NCI-H69 (cell line): ENCODE measurements around the gene PATE4.
"Not testable (repeated sequence)": the region's sequence is repeated elsewhere in the genome, so short reads cannot be mapped to it uniquely, and the experiment has no call there.

Experiments used
- DNase-seq: peaks from one replicate; lab custom pipeline; 2025; lab: John Stamatoyannopoulos, UW

Gene PATE4, protein sequence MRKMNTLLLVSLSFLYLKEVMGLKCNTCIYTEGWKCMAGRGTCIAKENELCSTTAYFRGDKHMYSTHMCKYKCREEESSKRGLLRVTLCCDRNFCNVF

DNA sequence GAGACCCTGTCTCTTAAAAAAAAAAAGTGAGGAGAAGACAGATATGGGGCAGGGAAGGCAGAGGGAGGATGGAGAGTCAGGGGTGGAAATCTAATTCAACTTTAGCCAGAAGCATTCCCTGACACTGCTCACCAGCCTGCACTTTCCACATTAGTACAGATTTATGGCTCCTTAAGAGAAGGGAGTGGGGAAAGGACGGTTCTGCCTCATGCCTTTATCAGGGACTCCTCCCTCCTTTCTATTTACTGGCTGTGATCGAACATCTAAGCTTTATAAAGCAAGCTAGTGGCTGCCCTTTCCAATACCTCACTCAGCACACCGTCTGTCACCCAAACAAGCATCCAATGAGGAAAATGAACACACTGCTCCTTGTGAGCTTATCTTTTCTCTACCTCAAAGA lies at the start of gene PATE4:
TSS of gene PATE4 (plus strand) at position 301 of the 400 bp plus-strand sequence. CDS start at position 345, 44 bp downstream.
- DNase-seq = no peak

DNA sequence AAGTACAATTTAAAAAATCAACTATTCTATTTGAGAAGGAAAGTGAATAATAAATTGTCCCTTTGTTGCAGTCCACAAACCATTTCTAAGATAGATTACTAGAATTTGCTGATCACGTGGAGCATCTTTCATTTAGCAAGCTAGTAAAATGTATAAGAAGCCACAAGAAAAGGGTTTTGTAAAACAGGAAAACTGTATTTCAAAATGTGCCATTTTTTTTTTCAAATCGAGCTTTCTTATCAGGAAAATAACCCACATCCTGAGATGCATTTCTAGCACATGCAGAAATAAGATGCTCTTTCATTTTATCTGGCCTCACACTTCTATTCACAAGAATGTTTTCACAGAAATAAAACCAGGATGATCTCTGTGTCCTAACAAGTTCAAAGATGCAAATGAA lies 48.4 kb upstream of the PATE4 start:
- DNase-seq = no peak

DNA sequence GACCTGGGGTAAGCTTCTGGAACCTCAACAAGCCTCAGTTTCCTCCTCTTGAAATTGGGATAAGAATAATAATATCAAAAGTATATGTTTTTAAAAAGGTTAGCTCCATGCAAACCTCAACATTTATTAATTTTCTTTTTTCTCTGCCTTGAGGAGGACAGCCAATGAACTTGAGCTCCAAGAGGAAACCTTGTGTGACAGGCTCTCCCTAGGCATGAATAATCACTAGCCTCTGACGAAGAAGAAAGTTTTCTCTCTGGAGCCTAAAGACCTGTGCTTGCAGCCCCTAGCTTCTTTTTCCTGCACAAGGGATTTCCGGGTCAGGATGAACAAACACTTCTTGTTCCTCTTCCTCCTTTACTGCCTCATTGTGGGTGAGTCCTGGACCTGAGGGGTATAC lies 45.3 kb upstream of the PATE4 start, which contains the start of gene PATE3:
TSS of gene PATE3 (plus strand) at position 301 of the 400 bp plus-strand sequence. CDS start at position 326, 25 bp downstream.
- DNase-seq = no peak

DNA sequence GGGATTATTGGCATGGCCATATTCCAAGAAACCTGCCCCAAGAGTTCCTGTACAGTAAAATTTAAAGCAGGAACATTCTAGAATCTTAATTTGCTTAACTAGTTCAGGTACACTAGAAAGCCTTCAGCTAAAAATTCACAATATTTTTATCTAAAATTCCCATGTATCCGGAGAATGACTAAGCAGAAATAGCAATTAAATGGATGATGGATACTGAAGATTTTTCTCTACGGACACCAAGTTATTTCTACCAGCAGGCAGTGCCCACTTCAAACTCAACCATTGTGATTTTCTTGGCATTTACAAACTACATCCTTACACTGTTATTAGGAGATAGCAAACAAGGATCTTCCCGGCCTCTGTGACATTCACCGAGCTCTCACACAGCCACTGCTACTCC lies 42.3 kb upstream of the PATE4 start:
- no peak for DNase-seq

DNA sequence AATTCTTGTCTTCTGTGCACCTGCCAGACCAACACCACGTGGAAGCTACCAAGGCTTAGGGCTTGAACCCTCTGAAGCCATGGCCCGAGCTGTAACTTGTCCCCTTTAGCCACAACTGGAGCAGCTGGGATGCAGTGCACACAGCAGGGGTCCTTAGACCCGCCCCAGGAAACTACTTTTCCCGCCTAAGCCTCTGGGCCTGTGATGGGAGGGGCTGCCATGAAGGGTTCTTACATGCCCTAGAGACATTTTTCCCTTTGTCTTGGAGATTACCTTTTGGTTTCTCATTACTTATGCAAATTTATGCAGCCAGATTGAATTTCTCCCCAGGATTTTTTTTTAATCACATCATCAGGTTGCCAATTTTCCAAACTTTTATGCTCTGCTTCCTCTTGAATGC lies 35.5 kb upstream of the PATE4 start:
- DNase-seq = no peak

DNA sequence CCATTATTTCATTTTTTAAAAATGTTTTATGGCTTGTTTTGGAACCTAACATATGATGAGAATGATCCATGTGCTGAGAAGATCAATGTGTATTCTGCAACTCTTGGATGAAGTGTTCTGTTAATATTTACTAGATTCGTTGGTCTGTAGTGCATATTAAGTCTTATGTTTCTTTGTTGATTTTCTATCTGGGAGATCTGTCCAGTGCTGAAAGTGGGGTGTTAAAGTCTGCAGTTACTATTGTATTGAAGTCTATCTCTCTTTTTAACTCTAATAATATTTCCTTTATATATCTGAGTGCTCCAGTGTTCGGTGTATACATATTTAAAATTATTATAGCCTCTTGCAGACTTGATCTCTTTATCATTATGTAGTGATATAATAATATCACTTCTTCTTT lies 33.3 kb upstream of the PATE4 start:
- DNase-seq = no peak

DNA sequence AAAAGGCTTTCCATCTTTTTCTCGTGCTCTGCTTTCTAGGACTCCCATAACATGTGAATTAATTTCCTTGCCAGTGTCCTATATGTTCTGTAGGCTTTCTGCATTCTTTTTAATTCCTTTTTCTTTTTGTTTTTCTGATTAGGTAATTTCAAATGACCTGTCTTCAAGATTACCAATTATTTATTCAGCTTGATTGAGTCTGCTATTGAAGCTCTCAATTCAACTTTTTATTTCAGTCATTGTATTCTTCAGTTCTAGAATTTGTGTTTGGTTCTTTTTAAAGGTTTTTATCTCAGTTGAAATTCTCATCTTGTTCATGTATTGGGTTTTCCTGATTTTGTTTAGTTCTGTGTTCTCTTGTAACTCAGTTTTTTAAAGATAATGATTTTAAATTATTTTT lies 30.7 kb upstream of the PATE4 start:
- no peak for DNase-seq

DNA sequence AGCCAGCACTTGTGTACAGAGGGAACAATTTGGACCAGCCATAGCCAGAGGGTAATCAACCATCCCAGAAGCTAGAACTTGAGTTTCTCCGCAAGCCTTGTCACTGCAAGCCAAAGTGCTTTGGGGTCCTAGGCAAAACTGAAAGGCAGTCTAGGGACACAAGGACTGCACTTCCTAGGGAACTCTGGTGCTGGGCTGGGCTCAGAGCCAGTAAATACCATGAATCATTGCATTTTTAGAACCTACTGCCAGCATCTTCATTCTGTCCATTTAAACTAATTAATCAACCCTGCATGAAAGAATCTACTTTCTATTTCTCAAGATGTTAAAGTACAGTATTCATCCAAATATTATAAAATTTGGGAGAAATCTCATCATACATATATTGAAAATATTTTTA lies 25.2 kb upstream of the PATE4 start:
- DNase-seq = no peak

DNA sequence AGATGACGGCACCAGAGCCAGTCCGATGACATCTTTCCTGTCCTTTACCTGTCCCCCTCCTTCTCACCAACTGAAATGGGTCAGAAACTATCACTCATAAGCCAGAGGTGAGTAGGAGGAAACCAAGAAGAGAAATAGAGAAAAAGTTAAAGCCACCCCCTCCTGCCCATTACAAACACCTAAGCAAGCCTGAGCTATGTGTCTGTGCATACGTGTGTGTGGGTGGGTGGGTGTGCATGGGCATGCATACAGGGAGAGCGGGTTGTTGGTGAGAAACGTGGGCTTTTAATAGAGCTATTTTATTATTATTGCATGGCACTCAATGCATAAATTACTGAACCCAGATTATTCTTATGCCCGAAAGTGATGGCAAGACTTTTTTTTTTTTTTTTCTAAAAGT lies 2.6 kb downstream of the PATE4 start:
- DNase-seq = no peak

DNA sequence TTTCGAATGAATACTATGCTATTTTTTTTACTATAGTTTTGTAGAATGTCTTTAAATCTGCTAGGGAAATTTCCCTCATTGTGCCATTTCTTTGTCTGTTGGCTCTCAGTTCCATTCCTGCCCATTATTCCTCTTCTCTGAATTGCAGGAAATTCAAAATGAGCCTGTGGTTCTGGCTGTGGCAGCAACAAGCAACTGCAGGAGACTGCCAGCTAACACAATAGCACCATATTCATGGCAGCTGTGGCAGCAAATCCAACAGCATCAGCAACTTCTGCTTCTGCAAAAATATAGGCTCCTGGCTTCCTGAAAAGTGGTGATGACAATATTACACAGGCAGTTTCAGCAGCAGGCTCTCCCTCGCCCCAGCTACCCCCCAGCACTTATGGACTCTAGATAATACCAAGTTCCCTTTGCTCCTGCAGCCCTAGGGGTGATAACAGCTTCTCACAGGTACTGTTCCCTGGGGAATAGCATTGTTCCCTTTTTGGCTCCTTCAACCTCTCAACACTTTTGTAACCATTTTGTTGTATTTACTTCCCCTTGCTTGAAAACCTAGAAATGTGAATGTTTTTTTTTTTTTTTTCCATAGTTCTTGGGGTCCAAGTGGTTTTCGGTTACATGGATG lies 9.3 kb downstream of the PATE4 start:
- DNase-seq = no peak

DNA sequence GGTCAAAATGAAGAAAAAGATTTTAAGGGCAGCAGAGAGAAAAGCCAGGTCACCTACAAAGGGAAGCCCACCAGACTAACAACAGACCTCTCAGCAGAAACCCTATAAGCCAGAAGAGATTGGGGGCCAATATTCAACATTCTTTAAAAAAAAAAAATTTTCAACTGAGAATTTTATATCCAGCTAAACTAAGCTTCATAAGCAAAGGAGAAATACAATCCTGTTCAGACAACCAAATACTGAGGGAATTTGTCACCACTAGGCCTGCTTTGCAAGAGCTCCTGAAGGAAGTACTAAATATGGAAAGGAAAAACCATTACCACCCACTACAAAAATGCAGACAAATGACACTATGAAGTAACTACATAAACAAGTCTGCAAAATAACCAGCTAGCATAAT lies 13.1 kb downstream of the PATE4 start:
- no peak for DNase-seq

DNA sequence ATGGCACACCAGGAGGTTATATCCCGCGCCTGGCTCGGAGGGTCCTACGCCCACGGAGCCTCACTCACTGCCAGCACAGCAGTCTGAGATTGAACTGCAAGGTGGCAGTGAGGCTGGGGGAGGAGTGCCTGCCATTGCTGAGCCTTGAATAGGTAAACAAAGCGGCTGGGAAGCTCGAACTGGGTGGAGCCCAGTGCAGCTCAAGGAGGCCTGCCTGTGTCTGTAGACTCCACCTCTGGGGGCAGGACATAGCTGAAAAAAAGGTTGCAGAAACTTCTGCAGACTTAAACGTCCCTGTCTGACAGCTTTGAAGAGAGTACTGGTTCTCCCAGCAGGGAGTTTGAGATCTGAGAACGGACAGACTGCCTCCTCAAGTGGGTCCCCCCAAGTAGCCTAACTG lies 24.6 kb downstream of the PATE4 start:
- DNase-seq = peak; percentile 13

DNA sequence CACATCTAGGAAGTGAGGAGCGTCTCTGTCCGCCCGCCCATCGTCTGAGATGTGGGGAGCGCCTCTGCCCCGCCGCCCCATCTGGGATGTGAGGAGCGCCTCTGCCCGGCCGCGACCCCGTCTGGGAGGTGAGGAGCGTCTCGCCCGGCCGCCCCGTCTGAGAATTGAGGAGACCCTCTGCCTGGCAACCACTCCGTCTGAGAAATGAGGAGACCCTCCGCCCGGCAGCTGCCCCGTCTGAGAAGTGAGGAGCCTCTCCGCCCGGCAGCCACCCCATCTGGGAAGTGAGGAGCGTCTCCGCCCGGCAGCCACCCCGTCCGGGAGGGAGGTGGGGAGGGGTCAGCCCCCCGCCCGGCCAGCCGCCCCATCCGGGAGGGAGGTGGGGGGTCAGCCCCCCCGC lies 29.7 kb downstream of the PATE4 start:
- not testable (repeated sequence) for DNase-seq

DNA sequence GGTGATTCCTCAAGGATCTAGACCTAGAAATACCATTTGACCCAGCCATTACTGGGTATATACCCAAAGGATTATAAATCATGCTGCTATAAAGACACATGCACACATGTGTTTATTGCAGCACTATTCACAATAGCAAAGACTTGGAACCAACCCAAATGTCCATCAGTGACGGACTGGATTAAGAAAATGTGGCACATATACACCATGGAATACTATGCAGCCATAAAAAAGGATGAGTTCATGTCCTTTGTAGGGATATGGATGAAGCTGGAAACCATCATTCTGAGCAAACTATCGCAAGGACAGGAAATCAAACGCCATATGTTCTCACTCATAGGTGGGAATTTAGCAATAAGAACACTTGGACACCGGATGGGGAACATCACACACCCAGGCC lies 32.2 kb downstream of the PATE4 start:
- DNase-seq = not testable (repeated sequence)

DNA sequence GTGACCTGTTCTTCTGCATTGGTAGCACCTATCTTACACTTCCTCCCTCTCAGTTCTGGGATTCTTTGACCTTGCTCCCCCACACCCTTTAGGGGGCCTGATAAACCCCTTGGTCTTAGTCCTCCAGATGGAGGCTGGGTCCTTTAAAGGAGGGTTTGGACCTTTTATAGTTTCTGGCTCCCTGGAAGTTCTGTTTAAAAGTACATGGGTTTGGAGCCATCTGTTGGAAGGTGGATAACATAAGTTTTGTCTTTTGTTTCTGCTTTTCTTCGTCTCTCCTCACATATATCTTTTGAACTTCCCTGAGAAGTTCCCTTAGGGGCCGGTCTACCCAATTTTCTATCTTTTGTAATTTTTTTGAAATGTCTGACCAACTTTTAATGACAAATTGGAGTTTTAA lies 36.4 kb downstream of the PATE4 start:
- DNase-seq = no peak

DNA sequence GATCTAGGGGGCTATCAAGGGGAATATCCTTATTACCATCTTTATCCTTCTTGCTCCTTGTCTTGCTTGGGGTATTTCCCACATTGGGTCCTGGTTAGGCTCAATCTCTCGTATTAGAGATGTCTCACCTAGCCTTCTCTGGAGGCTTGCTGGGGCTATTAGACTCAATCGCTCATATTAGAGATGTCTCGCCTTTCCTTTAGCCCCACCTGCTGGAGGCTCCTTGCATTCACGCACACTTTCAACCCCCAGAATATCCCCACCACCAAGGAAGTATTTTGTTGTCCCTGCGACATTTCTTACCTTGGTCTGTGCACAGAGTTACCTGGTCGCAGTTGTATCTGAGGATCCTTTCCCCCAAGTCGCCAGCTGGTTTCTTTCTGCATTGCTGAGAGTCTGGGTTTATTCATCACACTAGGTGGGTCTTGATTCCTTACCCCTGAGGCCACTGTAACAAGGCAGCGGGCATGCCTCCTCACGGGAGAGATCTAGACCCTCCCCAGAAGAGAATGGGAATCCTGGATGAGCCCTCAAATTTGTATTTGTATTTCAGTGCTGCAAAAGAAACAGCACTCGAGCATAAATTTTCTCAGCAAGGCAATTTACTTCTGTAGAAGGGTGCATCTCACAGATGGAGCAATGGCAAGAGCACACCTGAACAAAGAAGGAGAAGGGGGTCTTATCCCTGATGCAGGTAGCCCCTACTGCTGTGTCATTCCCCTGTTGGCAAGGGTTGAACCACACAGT lies 38.4 kb downstream of the PATE4 start:
- DNase-seq = peak; percentile 66

DNA sequence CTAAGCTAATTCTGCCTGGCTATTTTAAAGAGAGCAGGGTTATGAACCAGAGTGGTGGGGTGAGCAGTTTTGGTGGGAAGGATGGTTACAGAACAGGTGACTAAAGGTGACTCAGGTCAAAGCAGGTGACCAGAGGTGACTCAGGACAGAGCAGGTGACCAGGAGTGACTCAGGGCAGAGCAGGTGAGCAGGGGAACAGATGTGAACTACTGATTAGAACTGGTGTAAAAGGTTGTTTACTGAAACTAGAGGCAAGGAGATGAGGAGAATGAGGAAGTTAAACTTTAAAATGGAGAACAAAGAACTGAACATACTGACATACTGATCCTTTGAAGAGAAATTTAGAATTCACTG lies 39.0 kb downstream of the PATE4 start:
- DNase-seq = no peak

DNA sequence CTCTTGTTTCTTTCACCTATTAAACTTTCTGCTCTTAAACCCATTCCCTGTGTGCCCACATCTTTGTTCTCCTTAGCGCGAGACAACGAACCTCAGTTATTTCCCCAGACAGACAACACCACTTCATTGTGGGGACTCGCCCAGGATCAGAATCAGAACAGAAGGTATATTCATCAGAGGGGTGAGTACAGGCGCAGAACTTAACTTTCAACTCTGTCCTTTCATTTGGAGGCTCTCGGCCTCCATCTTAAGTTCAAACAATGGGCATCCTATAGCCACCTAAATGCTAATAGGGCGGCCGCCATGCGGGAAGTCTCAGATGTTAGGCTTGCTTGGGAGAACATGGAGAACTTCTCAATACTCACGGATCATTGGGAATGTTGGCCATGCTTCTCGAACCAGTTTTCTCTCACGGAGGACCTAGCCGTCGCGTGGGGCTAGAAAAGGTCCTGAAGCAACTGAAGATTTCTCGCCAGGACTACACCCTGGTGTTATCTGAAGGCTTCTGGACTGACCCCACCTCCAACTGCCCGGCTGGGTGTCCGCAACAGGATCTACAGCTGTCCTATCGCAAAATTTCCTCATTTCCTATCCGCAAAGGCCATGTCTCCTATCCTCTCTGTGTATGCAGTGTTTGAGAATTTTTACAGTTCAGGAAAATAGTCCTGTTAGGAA lies 40.9 kb downstream of the PATE4 start:
- DNase-seq = no peak

DNA sequence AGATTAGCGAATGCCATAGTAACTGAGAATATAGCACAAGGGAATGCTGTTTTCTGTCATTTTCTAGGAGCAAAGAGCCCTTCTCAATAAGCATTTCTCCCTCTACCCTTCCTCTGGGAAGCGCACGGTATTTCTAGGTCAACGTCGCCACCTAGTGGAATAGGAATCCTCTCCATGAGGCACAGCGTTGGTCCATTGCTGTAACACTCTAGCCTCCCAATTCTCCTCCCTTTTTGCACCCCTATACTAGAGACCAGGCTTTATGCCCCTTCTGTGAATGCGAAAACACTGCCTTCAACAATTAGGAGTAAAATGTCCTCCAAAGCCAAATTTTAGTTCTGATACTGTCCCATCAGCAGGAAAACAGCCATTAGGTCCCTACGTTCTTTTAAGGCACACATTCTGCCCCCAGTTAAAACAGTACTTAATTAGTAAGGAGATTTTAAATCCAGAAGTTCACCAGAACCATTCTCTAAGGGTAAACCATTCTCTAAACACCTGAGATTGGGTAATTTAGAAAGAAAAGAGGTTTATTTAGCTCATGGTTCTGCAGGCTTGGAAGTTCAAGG lies 41.5 kb downstream of the PATE4 start:
- DNase-seq = peak; percentile 81

DNA sequence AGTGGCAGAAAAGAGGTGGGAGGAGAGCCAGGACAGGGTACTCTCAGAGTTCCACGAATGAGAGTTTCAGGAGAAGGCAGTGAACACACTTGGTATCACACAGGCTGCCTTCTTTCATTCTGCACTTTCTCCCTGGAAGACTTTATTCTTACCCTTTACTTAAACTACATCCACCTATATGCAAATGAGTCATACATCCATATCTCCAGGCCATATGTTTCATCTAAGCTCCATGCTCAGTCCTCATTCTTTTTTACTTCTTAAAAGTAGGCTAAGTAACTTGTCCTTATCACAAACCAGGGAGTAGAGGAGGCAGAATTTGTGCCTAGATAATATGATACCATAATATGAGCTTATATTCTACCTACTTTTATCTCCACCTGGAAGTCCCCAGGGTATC lies 48.2 kb downstream of the PATE4 start:
- DNase-seq = no peak

DNA sequence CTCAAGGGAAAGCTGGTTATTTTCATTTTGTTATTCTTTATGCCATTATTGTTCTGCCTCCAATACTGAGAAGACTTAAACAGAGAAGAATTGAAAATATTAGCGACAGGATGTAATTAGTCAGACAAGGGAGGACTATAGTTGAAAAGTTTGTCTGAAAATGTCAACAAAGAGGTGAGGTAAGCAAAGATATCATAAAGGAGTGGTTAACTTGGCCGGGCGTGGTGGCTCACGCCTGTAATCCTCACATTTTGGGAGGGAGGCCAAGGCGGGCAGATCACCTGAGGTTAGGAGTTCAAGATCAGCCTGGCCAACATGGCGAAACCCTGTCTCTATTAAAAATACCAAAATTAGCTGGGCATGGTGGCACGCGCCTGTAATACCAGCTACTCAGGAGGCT lies 50.3 kb downstream of the PATE4 start:
- DNase-seq = no peak

DNA sequence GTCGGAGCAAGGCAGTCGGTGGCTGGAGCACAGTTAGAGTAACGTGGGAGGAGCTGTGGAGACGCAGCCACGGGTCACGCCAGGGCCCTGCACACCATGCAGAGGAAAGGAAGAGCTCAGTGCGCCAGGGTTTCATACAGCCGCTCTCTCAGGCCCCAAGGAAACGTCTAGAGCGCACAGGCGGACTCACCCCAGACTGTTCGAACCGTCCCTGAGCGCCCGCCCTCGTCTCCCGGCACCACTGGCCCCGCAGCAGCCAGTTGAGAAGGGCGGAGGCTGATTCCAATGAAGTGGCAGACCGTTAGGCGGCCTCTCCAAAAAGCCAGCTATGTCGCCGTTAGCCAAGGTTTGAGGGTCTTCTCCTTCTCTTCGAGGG lies 53.9 kb downstream of the PATE4 start:
- DNase-seq = peak; percentile 32
